ENCODE data around the gene BTBD19.

DNA sequence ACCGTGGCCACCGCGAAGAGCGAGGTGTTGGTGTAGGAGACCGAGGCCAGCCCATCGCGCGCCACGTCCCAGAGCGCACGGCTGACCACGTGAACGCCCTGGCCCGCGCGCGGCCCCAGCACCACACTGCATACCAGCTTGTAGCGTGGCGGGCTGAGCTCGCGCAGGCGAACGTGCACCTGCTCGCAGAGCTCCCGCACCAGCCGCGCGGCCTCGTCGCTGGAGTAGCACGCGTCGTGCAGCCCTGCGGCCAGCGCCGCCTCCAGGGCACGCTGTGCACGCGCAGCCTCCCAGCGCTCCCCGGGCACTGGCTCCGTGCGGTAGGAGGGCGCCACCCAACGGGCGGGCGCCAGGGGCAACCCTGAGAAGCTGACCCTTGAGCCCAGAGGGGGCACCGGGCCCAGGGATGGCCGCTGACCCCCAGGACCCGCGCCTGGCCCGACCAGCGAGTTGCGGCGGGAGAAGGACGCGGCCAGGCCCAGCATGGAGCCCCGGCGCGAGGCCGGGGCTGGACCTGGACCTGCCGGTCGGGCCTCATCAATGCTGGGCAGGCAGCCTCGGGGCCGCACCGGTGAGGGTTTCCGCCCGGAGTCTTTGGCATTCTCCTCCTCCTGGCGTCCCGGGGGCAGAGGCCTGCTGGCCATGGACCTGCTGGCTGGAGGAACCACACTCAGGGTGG lies 2.2 kb upstream of the BTBD19 start:
- TF ChIP-seq TCF12 (IDR thresholded peaks at IDR 0.05) (no peak), MXI1 (IDR thresholded peaks at IDR 0.05; ENCODE audit: low read depth, low read length) (no peak), TAF1 (IDR thresholded peaks at IDR 0.05; ENCODE audit: borderline replicate concordance, low read depth, low read length) (no peak), POLR2AphosphoS5 (IDR thresholded peaks at IDR 0.05; ENCODE audit: low read depth, low read length) (no peak), EP300 (IDR thresholded peaks at IDR 0.05; ENCODE audit: borderline replicate concordance in 1 of 2, low read depth in 1 of 2, low read length in 1 of 2) (no peak)
- TF ChIP-seq, protein P1, sequence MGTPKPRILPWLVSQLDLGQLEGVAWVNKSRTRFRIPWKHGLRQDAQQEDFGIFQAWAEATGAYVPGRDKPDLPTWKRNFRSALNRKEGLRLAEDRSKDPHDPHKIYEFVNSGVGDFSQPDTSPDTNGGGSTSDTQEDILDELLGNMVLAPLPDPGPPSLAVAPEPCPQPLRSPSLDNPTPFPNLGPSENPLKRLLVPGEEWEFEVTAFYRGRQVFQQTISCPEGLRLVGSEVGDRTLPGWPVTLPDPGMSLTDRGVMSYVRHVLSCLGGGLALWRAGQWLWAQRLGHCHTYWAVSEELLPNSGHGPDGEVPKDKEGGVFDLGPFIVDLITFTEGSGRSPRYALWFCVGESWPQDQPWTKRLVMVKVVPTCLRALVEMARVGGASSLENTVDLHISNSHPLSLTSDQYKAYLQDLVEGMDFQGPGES (IDR thresholded peaks at IDR 0.05; ENCODE audit: low read depth, low read length) = no peak
- TF ChIP-seq, protein P2, sequence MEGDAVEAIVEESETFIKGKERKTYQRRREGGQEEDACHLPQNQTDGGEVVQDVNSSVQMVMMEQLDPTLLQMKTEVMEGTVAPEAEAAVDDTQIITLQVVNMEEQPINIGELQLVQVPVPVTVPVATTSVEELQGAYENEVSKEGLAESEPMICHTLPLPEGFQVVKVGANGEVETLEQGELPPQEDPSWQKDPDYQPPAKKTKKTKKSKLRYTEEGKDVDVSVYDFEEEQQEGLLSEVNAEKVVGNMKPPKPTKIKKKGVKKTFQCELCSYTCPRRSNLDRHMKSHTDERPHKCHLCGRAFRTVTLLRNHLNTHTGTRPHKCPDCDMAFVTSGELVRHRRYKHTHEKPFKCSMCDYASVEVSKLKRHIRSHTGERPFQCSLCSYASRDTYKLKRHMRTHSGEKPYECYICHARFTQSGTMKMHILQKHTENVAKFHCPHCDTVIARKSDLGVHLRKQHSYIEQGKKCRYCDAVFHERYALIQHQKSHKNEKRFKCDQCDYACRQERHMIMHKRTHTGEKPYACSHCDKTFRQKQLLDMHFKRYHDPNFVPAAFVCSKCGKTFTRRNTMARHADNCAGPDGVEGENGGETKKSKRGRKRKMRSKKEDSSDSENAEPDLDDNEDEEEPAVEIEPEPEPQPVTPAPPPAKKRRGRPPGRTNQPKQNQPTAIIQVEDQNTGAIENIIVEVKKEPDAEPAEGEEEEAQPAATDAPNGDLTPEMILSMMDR (IDR thresholded peaks at IDR 0.05) = no peak
- TF ChIP-seq, protein P3, sequence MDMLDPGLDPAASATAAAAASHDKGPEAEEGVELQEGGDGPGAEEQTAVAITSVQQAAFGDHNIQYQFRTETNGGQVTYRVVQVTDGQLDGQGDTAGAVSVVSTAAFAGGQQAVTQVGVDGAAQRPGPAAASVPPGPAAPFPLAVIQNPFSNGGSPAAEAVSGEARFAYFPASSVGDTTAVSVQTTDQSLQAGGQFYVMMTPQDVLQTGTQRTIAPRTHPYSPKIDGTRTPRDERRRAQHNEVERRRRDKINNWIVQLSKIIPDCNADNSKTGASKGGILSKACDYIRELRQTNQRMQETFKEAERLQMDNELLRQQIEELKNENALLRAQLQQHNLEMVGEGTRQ (IDR thresholded peaks at IDR 0.05; ENCODE audit: borderline replicate concordance, low read depth, low read length) = no peak

Measured in SK-N-SH (cell line).